Measurements from ENCODE around the gene SERTAD2. TPM values are rescaled to one million over a fixed set of nuclear protein-coding genes. Genes with fewer than 3 reads are reported as not detected.
A peak's percentile ranks its signal among the peaks of the same experiment; 100 is the strongest.

The SERTAD2 gene
- total RNA-seq, 1 experiment from 2014 or later = 73.8 TPM

DNA sequence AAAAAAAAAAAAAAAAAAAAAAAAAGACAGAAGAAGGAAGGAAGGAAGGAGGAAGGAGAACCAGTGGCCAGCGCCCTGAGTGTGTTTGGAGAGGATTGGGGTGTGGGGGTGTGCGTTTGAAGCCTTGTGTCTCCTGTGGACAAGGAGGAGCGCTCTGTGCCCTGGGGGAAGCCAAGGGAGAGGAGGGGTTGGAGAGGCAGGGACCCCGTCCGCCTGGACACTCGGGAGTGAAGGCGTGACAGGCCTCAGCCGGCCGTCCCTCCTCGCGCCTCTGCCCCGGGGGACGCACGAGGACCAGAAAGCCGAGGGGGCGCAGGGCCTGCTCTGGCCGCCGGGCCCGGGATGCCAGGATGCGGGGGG lies 44.9 kb downstream of the SERTAD2 start:
- H3K79me2 ChIP-seq (ENCODE audit: low read length) = no peaks in the 10 kb centered on the region
- H3K27me3 ChIP-seq (ENCODE audit: low read length) = no peaks in the 10 kb centered on the region
- H3K4me3 ChIP-seq (ENCODE audit: low read length) = peak overlapping the region; percentile 73
- DNase-seq = peak; percentile 60
- no peaks in the 10 kb centered on the region for H3K9me2 ChIP-seq (replicated peaks; ENCODE audit: insufficient read depth, low read length)
- peak overlapping the region; percentile 78 for H2AFZ ChIP-seq (ENCODE audit: low read length)
- H3K36me3 ChIP-seq (ENCODE audit: insufficient read depth, low read length) = no peaks in the 10 kb centered on the region
- H3K4me1 ChIP-seq (ENCODE audit: low read length) = peaks cover 32% of the 10 kb centered on the region
- peak overlapping the region; percentile 85 for H3K9ac ChIP-seq (ENCODE audit: low read length)
- H3K27ac ChIP-seq (ENCODE audit: low read length) = no peak overlapping the region
- peak overlapping the region; percentile 83 for H3K4me2 ChIP-seq (ENCODE audit: low read depth, low read length, poor library complexity, severe bottlenecking)
- no peaks in the 10 kb centered on the region for H4K20me1 ChIP-seq (ENCODE audit: insufficient read depth, low read depth, low read length)
- no peaks in the 10 kb centered on the region for H3K9me3 ChIP-seq (ENCODE audit: low read length)

DNA sequence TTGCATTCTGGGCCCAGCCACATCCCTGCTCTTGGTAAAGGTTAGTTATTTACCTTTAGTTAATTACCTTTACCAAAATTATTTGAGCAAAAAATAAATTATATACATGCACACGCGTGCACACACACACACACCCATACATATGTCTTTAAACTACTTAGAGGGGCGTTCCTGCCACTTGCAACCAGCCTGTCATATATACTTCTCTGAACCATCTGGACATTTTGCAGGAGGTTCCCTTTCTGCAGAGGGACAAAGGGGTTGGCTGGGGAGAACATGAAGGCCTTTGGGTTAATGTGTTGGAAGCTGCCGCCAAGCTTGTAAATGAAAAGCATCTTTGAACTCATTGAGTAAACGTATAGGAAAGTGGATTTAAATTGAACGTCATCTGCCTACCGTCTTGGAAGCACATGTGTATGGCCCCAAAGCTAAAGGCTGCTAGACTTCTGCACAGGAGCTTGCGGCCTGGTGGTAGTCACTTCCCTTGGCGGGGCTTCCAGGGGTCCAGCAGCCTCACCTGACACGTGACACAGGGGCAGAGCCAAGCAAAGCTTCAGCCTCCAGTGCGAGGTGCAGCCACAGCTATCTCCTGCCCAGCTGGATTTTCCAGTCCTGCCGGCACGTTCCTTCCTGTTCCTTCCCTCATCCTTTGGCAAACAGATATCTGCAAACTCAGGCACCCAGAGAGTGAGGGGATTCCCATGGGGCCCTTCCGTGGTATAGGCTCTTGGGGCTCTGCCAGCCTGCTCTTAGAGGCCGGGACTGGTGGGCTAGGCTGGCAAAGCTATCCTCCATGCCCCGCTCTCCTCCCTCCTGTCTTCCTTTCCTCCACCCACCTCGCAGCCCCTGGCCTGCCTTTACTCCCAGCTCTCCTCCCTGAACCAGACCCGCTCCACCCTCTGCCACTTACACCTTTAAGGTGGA lies 46.1 kb downstream of the SERTAD2 start:
- Histone ChIP-seq H3K9ac (ENCODE audit: low read length) (peak overlapping the region; percentile 60), H3K27ac (ENCODE audit: low read length) (no peak overlapping the region)

GRCh38 chr2:64606479-64607363 lies 47.0 kb downstream of the SERTAD2 start:
- Histone ChIP-seq H3K9me2 (replicated peaks; ENCODE audit: insufficient read depth, low read length) (no peaks in the 10 kb centered on the region), H3K9ac (ENCODE audit: low read length) (peak overlapping the region; percentile 60), H3K79me2 (ENCODE audit: low read length) (no peaks in the 10 kb centered on the region), H3K27ac (ENCODE audit: low read length) (no peak overlapping the region), H3K36me3 (ENCODE audit: insufficient read depth, low read length) (no peaks in the 10 kb centered on the region), H4K20me1 (ENCODE audit: insufficient read depth, low read depth, low read length) (no peaks in the 10 kb centered on the region), H3K4me1 (ENCODE audit: low read length) (peaks cover 32% of the 10 kb centered on the region), H2AFZ (ENCODE audit: low read length) (peak overlapping the region; percentile 87), H3K27me3 (ENCODE audit: low read length) (no peaks in the 10 kb centered on the region), H3K4me3 (ENCODE audit: low read length) (peak overlapping the region; percentile 64), H3K9me3 (ENCODE audit: low read length) (no peaks in the 10 kb centered on the region), H3K4me2 (ENCODE audit: low read depth, low read length, poor library complexity, severe bottlenecking) (peak overlapping the region; percentile 80)
- peak; percentile 96 for DNase-seq

More for the DNA sequence above, 46.1 kb downstream of the SERTAD2 start:
- Histone ChIP-seq H3K9me2 (replicated peaks; ENCODE audit: insufficient read depth, low read length) (no peaks in the 10 kb centered on the region), H3K9me3 (ENCODE audit: low read length) (no peaks in the 10 kb centered on the region), H3K4me3 (ENCODE audit: low read length) (peak overlapping the region; percentile 64; the same call in 1 of the 2 replicates), H4K20me1 (ENCODE audit: insufficient read depth, low read depth, low read length) (no peaks in the 10 kb centered on the region), H3K79me2 (ENCODE audit: low read length) (no peaks in the 10 kb centered on the region), H3K27me3 (ENCODE audit: low read length) (no peaks in the 10 kb centered on the region), H2AFZ (ENCODE audit: low read length) (peak overlapping the region; percentile 87; the same call in 1 of the 2 replicates), H3K36me3 (ENCODE audit: insufficient read depth, low read length) (no peaks in the 10 kb centered on the region), H3K4me1 (ENCODE audit: low read length) (peaks cover 32% of the 10 kb centered on the region), H3K4me2 (ENCODE audit: low read depth, low read length, poor library complexity, severe bottlenecking) (peak overlapping the region; percentile 80)
- DNase-seq = no peak

DNA sequence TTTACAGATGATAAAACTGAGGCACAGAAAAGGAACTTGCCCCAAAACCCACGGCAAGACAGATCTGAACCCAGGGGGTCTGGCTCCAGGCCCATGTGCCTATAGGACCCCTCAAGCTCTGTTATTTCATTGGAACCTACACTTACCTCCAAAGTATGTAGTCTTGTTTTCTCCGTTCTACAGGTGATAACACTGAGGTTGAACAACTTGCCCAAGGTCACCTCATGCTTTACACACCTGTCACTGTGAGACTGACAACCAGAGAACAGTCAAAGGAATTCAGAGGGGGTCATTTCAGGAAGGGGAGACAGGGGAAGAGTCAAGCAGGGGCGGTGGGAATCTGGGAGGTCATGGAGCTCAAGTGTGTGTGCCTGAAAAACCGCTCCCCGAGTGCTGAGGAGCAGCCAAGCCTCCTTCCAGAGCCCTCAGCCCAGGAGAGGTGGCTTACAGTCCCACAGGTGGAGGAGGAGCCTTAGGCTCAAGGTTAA lies 47.7 kb downstream of the SERTAD2 start:
- Histone ChIP-seq H3K4me1 (ENCODE audit: low read length) (peaks cover 32% of the 10 kb centered on the region), H3K4me3 (ENCODE audit: low read length) (no peak overlapping the region), H3K79me2 (ENCODE audit: low read length) (no peaks in the 10 kb centered on the region), H3K9me3 (ENCODE audit: low read length) (no peaks in the 10 kb centered on the region), H3K27ac (ENCODE audit: low read length) (no peak overlapping the region), H2AFZ (ENCODE audit: low read length) (no peak overlapping the region), H3K4me2 (ENCODE audit: low read depth, low read length, poor library complexity, severe bottlenecking) (peak overlapping the region; percentile 80), H3K9me2 (replicated peaks; ENCODE audit: insufficient read depth, low read length) (no peaks in the 10 kb centered on the region), H3K36me3 (ENCODE audit: insufficient read depth, low read length) (no peaks in the 10 kb centered on the region), H3K9ac (ENCODE audit: low read length) (no peak overlapping the region), H4K20me1 (ENCODE audit: insufficient read depth, low read depth, low read length) (no peaks in the 10 kb centered on the region), H3K27me3 (ENCODE audit: low read length) (no peaks in the 10 kb centered on the region)
- no peak for DNase-seq

DNA sequence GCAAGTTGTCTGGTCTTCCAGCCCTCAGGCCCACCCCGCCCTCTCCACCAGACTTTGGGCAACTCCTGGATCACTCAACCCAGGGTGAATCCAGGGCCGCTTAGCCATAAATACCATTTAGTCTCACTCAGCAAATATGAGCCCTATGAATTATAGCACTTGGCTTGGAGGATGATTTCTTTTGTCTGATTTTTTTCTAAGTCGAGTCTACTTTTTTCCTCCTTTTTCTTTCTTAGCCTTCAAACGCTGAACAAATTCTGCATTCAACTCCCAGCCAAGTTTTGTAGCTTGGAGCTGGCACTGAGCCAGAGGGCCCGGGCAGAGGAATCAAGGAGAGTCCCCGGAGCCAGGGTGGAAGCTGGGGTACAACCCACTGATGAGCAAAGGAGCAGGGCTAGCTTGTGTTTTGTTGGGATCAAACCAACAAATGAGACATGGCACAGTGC lies 48.7 kb downstream of the SERTAD2 start:
- H3K27ac ChIP-seq (ENCODE audit: low read length) = no peak overlapping the region
- no peaks in the 10 kb centered on the region for H3K36me3 ChIP-seq (ENCODE audit: insufficient read depth, low read length)
- peaks cover 31% of the 10 kb centered on the region for H3K4me1 ChIP-seq (ENCODE audit: low read length)
- H2AFZ ChIP-seq (ENCODE audit: low read length) = no peak overlapping the region
- H3K9ac ChIP-seq (ENCODE audit: low read length) = no peak overlapping the region
- no peak for DNase-seq
- H3K27me3 ChIP-seq (ENCODE audit: low read length) = no peaks in the 10 kb centered on the region
- H4K20me1 ChIP-seq (ENCODE audit: insufficient read depth, low read depth, low read length) = no peaks in the 10 kb centered on the region
- no peak overlapping the region for H3K4me2 ChIP-seq (ENCODE audit: low read depth, low read length, poor library complexity, severe bottlenecking)
- H3K9me3 ChIP-seq (ENCODE audit: low read length) = no peaks in the 10 kb centered on the region
- H3K4me3 ChIP-seq (ENCODE audit: low read length) = no peak overlapping the region
- H3K9me2 ChIP-seq (replicated peaks; ENCODE audit: insufficient read depth, low read length) = no peaks in the 10 kb centered on the region
- H3K79me2 ChIP-seq (ENCODE audit: low read length) = no peaks in the 10 kb centered on the region

DNA sequence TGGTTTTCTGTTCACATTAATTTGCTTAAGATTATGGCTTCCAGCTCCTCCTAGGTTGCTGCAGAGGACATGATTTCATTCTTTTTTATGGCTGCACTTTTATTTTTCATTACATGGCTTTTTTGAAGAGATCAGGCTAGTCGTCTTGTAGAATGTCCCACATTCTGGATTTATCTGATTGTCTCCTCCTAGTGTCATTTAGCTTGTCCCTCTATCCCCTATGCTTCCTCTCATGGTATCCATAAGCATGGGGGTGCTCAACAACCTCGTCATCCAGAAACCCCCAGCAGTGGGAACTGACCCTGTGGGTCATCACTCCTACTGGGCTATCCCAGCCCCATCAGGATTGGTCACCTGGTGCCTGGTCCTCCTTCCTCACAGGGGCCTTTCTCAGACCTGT lies 49.6 kb downstream of the SERTAD2 start:
- Histone ChIP-seq H3K36me3 (ENCODE audit: insufficient read depth, low read length) (no peaks in the 10 kb centered on the region), H3K27me3 (ENCODE audit: low read length) (no peaks in the 10 kb centered on the region), H3K4me3 (ENCODE audit: low read length) (no peak overlapping the region), H3K79me2 (ENCODE audit: low read length) (no peaks in the 10 kb centered on the region), H4K20me1 (ENCODE audit: insufficient read depth, low read depth, low read length) (no peaks in the 10 kb centered on the region), H3K27ac (ENCODE audit: low read length) (no peak overlapping the region), H3K9me3 (ENCODE audit: low read length) (no peaks in the 10 kb centered on the region), H3K4me2 (ENCODE audit: low read depth, low read length, poor library complexity, severe bottlenecking) (no peak overlapping the region), H3K4me1 (ENCODE audit: low read length) (peaks cover 29% of the 10 kb centered on the region), H3K9me2 (replicated peaks; ENCODE audit: insufficient read depth, low read length) (no peaks in the 10 kb centered on the region), H2AFZ (ENCODE audit: low read length) (no peak overlapping the region), H3K9ac (ENCODE audit: low read length) (no peak overlapping the region)
- no peak for DNase-seq

GRCh38 chr2:64602436-64602835 lies 51.3 kb downstream of the SERTAD2 start:
- no peaks in the 10 kb centered on the region for H3K9me3 ChIP-seq (ENCODE audit: low read length)
- no peak overlapping the region for H3K9ac ChIP-seq (ENCODE audit: low read length)
- no peak overlapping the region for H3K4me2 ChIP-seq (ENCODE audit: low read depth, low read length, poor library complexity, severe bottlenecking)
- no peaks in the 10 kb centered on the region for H3K27me3 ChIP-seq (ENCODE audit: low read length)
- H3K27ac ChIP-seq (ENCODE audit: low read length) = no peak overlapping the region
- H3K79me2 ChIP-seq (ENCODE audit: low read length) = no peaks in the 10 kb centered on the region
- peaks cover 16% of the 10 kb centered on the region for H3K4me1 ChIP-seq (ENCODE audit: low read length)
- H2AFZ ChIP-seq (ENCODE audit: low read length) = no peak overlapping the region
- H4K20me1 ChIP-seq (ENCODE audit: insufficient read depth, low read depth, low read length) = no peaks in the 10 kb centered on the region
- no peaks in the 10 kb centered on the region for H3K9me2 ChIP-seq (replicated peaks; ENCODE audit: insufficient read depth, low read length)
- DNase-seq = no peak
- no peaks in the 10 kb centered on the region for H3K36me3 ChIP-seq (ENCODE audit: insufficient read depth, low read length)
- no peak overlapping the region for H3K4me3 ChIP-seq (ENCODE audit: low read length)

Data from Karpas-422 (cell line).